ENCODE data around the gene METTL1.
"Not testable (repeated sequence)": the region's sequence is repeated elsewhere in the genome, so short reads cannot be mapped to it uniquely, and the experiment has no call there.

METTL1 gene

DNA sequence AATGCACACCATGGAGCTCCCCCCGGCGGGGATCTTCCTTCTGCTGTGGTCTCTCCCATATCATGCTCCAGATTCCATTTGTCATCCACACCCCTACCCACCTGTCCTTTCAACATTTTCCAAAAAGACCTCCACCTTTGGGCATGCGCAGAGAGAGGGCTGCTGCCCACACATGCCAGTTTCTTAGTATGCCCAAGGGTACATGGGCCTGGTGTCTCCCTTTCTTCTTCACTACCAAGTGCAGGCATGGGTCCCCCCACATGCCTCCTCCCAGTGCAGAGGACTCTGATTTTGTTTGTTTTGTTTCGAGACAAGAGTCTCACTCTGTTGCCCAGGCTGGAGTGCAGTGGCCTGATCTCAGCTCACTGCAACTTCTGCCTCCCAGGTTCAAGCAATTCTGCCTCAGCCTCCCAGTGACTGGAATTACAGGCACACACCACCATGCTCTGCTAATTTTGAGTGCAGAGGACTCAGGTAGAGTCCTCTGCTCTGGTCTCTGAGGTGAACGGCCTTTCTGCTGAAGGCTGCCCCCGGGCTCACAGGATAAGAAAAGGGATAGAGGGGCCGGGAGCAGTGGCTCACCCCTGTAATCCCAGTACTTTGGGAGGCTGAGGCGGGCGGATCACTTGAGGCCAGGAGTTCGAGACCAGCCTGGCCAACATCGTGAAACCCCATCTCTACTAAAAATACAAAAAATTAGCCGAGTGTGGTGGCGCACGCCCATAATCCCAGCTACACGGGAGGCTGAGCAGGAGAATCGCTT, 49.9 kb downstream of the METTL1 start:
- not testable (repeated sequence) for DNase-seq

DNA sequence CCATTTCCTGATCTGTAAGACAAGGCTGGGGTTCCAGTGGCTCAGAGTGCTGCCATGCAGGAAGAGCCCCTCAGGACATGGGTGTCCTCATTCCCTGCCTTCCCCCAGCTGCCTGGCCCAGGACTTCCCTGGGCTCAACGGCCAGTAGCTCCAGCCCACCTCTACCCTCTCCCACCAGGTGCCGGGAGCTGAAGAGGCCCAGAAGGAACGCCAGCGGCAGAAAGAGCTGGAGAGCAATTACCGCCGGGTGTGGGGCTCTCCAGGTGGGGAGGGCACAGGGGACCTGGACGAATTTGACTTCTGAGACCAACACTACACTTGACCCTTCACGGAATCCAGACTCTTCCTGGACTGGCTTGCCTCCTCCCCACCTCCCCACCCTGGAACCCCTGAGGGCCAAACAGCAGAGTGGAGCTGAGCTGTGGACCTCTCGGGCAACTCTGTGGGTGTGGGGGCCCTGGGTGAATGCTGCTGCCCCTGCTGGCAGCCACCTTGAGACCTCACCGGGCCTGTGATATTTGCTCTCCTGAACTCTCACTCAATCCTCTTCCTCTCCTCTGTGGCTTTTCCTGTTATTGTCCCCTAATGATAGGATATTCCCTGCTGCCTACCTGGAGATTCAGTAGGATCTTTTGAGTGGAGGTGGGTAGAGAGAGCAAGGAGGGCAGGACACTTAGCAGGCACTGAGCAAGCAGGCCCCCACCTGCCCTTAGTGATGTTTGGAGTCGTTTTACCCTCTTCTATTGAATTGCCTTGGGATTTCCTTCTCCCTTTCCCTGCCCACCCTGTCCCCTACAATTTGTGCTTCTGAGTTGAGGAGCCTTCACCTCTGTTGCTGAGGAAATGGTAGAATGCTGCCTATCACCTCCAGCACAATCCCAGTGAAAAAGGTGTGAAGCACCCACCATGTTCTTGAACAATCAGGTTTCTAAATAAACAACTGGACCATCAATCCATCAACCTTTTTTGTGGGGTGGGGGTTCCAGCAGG, 51.0 kb downstream of the METTL1 start:
- no peak for DNase-seq

DNA sequence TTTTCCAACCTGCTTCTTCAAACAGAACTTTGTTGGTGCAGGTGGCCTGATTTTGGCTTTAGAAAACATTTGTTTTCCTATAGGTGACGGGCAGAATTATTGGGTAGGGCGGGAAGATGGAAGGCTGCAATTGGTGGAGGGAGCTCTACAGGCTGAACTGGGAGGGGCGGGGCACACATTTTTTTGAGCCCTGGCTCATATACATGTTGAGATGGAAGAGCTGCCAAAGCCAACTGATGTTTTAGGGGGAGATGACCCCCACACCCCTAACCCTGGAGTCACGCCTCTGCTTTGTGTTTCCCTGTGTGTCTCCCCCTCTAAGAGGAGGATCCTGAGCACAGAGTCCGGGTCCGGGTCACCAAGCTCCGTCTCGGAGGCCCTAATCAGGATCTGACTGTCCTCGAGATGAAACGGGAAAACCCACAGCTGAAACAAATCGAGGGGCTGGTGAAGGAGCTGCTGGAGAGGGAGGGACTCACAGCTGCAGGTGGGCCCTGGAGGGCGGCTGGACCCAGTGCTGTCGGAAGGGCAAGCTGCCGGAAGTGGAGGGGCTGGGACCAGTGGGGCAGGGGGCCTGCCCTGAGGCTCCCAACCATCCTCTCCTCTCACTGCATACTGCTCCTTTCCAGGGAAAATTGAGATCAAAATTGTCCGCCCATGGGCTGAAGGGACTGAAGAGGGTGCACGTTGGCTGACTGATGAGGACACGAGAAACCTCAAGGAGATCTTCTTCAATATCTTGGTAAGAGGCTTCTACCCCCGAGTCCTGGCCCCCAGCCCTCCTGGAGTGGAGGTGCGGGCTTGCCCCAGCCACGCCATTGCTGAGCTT, 51.9 kb downstream of the METTL1 start:
- DNase-seq = no peak

DNA sequence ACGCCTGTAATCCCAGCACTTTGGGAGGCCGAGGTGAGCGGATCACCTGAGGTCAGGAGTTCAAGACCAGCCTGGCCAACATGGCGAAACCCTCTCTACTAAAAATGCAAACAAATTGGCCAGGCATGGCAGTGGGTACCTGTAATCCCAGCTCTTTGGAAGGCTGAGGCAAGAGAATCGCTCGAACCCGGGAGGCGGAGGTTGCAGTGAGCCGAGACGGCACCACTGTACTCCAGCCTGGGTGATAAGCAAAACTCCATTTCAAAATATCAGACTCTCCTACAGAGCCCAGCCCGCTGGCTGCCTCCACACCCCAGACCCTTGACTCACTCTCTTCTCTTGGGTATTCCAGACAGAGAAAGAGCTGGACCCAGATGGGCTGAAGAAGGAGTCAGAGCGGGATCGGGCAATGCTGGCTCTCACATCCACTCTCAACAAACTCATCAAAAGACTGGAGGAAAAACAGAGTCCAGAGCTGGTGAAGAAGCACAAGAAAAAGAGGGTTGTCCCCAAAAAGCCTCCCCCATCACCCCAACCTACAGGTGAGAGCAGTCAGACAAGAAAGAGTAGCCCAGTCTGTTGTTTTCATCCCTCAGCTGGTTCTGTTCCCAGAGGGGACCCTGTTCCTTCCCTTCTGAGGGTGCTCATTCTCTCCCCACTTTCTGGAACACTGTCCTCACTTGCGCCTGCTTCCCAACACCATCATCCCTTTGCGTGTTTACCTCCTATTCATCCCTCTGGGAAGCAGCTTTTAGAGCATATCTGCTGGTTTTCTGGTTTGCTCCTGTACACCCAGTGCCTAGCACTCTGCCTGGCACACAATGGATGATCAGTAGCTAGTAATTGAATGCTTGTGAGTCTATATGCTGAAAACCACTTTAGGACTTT, 53.0 kb downstream of the METTL1 start:
- no peak for DNase-seq
